Lower lobe of right lung (tissue), 2 donors: Measurements from ENCODE around the gene EPHX1. TPM values are rescaled to one million over a fixed set of nuclear protein-coding genes. Genes with fewer than 3 reads are reported as not detected.

Experiments used
- ATAC-seq, 2 donors: fragments of 200-7000 bp; cut with Tn5 transposase; one replicate each; pipeline ENCODE4 v1.9.1; 2020 to 2022; ENCODE audit warnings: mild to moderate bottlenecking in 2 of 2, moderate library complexity in 2 of 2
- DNase-seq: peaks from one replicate; pipeline ENCODE4 v3.0.0-alpha.2; 2020
- H3K27ac ChIP-seq: fragments of 200-600 bp; one replicate; pipeline ENCODE4 v1.8.0; 2022
- H3K27me3 ChIP-seq: fragments of 200-600 bp; one replicate; pipeline ENCODE4 v1.8.0; 2022; ENCODE audit warnings: low read depth
- H3K36me3 ChIP-seq: fragments of 200-600 bp; one replicate; pipeline ENCODE4 v1.8.0; 2022; ENCODE audit warnings: mild to moderate bottlenecking
- H3K4me1 ChIP-seq: fragments of 200-600 bp; one replicate; pipeline ENCODE4 v1.8.0; 2022
- H3K4me3 ChIP-seq: fragments of 200-600 bp; one replicate; pipeline ENCODE4 v1.8.0; 2022; ENCODE audit warnings: mild to moderate bottlenecking
- H3K9me3 ChIP-seq: fragments of 200-600 bp; one replicate; pipeline ENCODE4 v1.8.0; 2022
- intact Hi-C: fragments of 100-400 bp; cut with DNase I; formaldehyde crosslinking; loops from one replicate; pipeline ENCODE4 v1.11.0; 2022
- total RNA-seq: library from RNA; stranded (reverse); fragmentation: NEBNext Ultra II Directional; extraction: Animal tissue kit (Norgen Biotek cat#: 25700); gene quantifications from one replicate; pipeline ENCODE4 v1.2.1, GENCODE V29; 2021
- TF ChIP-seq, protein P1 (sequence below): fragments of 200-600 bp; IDR thresholded peaks from one replicate; pipeline ENCODE4 v1.8.0; 2022; ENCODE audit warnings: antibody characterized with exemption, mild to moderate bottlenecking
- donor health status: DM: no; HTN: yes; CAD: no; lungs with severe emphysema.

The EPHX1 gene
- total RNA-seq, 1 donor from 2014 or later: 233 TPM

DNA sequence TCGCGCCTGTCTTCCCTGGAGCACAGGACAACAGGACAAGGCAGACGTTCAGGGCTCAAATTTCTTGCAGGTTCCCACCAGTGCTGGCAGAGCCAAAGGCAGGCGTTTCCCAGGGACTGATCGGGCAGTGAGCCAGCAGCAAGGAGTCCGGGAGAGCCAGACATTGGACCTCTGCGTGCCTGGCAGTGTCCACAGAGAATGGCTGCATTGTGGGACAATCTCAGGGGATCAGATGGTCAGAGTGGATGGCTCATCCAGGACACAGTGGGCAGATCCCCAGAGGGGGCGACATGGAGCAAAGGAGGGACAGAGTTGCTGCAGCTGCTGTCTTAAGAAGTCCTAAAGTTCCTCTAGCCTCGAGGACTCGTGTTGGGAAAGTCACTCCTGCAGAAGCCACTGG is 67.7 kb downstream of the EPHX1 start:
- TF ChIP-seq, protein P1, sequence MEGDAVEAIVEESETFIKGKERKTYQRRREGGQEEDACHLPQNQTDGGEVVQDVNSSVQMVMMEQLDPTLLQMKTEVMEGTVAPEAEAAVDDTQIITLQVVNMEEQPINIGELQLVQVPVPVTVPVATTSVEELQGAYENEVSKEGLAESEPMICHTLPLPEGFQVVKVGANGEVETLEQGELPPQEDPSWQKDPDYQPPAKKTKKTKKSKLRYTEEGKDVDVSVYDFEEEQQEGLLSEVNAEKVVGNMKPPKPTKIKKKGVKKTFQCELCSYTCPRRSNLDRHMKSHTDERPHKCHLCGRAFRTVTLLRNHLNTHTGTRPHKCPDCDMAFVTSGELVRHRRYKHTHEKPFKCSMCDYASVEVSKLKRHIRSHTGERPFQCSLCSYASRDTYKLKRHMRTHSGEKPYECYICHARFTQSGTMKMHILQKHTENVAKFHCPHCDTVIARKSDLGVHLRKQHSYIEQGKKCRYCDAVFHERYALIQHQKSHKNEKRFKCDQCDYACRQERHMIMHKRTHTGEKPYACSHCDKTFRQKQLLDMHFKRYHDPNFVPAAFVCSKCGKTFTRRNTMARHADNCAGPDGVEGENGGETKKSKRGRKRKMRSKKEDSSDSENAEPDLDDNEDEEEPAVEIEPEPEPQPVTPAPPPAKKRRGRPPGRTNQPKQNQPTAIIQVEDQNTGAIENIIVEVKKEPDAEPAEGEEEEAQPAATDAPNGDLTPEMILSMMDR: peak; percentile 48
- H3K36me3 ChIP-seq: peaks cover 52% of the 10 kb centered on the region
- peak overlapping the region; percentile 64 for H3K27ac ChIP-seq
- no peak overlapping the region for H3K4me3 ChIP-seq
- no peaks in the 10 kb centered on the region for H3K27me3 ChIP-seq
- ATAC-seq: no peak
- peaks cover 53% of the 10 kb centered on the region for H3K4me1 ChIP-seq
- H3K9me3 ChIP-seq: no peaks in the 10 kb centered on the region
- peak; percentile 54 for DNase-seq
- intact Hi-C loops: no loop called here

DNA sequence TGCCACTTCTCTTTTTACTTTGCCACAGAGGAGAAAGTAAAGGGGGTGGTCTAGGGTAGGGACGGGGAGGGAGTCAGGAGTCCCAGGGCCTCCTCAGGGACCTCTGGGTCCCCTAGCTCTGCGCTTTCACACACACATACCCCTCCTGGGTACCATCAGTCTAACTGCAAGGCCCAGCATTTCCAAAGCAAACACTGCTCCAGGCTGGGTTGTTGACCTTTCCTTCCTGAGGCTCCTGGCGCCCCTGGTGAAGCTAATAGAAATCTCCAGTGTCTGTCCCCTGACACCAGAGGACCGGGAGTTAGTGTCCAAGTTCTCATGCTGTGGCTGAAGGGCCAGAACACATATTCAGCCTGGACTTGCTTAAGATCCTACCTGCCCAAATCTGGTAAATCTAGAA is 68.4 kb downstream of the EPHX1 start:
- no peak overlapping the region for H3K4me3 ChIP-seq
- no peaks in the 10 kb centered on the region for H3K27me3 ChIP-seq
- intact Hi-C loops: no loop called here
- TF ChIP-seq, protein P1: no peak
- DNase-seq (peak; percentile 23), ATAC-seq (no peak)
- no peaks in the 10 kb centered on the region for H3K9me3 ChIP-seq
- H3K36me3 ChIP-seq: peaks cover 45% of the 10 kb centered on the region
- peak overlapping the region; percentile 64 for H3K27ac ChIP-seq
- peaks cover 59% of the 10 kb centered on the region for H3K4me1 ChIP-seq

DNA sequence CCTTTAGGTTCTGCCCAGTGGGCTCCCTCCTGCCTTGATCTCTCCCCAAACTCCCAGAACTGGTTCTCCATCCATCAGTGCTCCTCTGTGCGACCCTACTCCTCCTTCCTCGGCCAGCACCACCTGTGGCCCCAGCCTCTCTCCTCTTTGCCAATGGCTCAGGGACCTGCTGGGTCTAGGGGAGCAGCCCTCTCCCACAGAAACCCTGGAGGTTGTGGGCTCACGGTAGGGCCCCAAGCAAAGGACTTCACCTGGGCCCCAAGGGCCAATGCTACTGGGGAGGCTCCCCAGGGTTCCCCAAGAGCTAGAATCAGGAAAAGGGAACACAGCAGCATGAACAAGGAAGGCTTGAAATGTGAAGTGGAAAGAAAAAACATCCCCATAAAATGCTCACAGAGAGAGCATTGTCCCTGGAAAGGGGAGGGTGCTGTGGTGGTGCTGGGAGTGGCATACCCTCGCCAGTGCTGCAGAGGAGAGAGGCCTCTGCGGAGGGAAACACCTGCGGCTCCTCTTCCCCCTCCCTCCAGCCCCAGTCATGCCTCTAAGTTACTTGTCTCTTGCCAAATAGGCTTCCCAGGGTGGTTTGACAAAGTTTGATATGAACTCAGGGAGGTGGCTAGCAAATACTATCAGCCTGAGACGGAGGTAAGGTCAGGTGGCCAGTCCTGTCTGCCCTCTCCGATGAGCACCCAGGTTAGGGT is 69.7 kb downstream of the EPHX1 start:
- peak overlapping the region; percentile 97 for H3K27ac ChIP-seq
- intact Hi-C loops: no loop called here
- DNase-seq (peak; percentile 44), ATAC-seq (no peak)
- H3K4me3 ChIP-seq: peak overlapping the region; percentile 100
- H3K36me3 ChIP-seq: peaks cover 32% of the 10 kb centered on the region
- H3K9me3 ChIP-seq: no peaks in the 10 kb centered on the region
- H3K4me1 ChIP-seq: peaks cover 63% of the 10 kb centered on the region
- TF ChIP-seq, protein P1: no peak
- H3K27me3 ChIP-seq: no peaks in the 10 kb centered on the region

DNA sequence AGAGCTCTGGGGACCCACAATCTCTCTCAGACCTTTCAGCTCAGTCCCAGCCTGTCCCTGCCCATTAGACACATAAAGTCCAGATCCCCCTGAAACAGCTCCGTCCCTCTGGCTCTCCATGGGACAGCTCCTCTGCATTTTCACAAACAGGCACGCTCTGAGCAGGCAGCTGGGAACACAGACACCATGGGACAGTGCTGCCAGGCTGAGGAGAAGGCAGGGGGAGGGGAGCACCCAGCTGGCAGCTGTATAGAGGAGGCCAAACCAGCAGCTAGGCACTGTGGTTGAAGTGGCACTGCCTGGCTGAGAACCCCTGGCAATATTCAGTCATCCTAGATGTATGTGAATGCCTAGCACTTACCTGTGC is 70.3 kb downstream of the EPHX1 start:
- no peak for ATAC-seq
- intact Hi-C loops: no loop called here

DNA sequence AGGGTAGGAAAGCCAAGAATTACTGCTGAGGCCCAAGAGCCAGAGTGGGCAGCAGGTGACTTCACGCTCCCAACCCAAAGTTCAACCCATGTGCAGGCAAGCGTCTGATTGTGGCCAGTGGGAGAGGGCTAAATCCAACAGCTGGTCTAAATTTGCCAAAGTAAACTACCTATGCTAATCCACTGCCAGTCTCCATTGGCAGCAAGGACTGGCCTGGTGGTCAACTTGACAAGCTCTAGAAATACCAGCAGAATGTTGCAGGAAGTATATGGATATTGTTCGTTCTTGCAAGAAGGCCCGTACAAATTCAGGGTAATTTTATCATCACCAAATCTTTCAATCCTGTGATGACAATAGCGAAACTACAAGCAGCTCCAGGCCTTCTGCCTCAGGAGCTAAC is 70.7 kb downstream of the EPHX1 start:
- Histone ChIP-seq H3K9me3 (no peaks in the 10 kb centered on the region), H3K27ac (peak overlapping the region; percentile 97), H3K36me3 (peaks cover 22% of the 10 kb centered on the region), H3K27me3 (no peaks in the 10 kb centered on the region), H3K4me3 (peak overlapping the region; percentile 100), H3K4me1 (peaks cover 55% of the 10 kb centered on the region)
- ATAC-seq (no peak), DNase-seq (peak; percentile 18)
- intact Hi-C loops: no loop called here
- TF ChIP-seq, protein P1: no peak

More for the DNA sequence above, 70.3 kb downstream of the EPHX1 start:
- Histone ChIP-seq H3K27me3 (no peaks in the 10 kb centered on the region), H3K27ac (peak overlapping the region; percentile 97), H3K36me3 (peaks cover 26% of the 10 kb centered on the region), H3K4me1 (peaks cover 59% of the 10 kb centered on the region), H3K9me3 (no peaks in the 10 kb centered on the region), H3K4me3 (peak overlapping the region; percentile 100)
- DNase-seq: peak; percentile 43
- TF ChIP-seq, protein P1: no peak
